ENCODE results near the gene CTTNBP2NL. TPM values are rescaled to one million over a fixed set of nuclear protein-coding genes. Genes with fewer than 3 reads are reported as not detected.

The CTTNBP2NL gene
- total and polyA plus RNA-seq, 10 of the 15 experiments (the other 5 are each of a cell fraction or from before 2014, with no cell fraction given): 2.1 to 11.3 (median 5.6) TPM

DNA sequence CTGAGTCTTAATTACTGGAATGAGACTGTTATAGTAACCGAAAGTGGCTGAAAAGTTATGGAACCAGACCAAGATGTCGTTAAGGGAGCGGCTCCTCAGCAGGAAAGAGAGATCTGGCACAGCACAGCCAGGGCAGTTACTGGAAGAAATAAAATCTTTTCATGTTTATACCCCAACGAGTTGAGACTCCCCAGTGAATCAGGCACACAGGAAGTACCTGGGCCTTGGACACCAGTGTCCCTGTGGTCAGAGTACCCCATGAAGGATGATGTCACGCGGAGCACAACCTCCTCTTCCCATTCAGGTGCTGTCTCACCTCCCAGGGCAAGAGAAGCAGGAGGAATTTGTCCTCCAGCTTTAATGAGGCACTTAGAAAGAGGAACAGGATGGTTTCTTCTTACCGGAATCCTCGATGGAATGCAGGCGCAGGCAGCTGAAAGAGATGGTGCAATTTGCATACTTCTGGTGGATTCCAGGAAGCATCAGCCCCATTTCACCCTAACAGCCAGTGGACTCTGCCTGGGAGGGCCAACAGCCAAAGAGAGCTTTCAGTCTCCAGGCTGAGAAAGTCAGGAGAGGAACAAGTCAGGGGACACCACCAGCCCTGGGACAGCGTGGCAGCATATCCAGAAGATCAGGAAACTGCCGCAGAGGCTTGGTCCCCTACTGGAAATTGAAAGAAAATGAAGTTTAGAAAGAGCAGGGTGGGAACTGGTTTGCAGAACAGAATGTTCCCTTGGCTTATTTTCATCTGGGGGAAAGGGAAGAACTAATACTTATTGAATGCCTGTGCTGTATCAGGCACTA is 35.9 kb upstream of the CTTNBP2NL start (continued):
- TF ChIP-seq, protein P1, sequence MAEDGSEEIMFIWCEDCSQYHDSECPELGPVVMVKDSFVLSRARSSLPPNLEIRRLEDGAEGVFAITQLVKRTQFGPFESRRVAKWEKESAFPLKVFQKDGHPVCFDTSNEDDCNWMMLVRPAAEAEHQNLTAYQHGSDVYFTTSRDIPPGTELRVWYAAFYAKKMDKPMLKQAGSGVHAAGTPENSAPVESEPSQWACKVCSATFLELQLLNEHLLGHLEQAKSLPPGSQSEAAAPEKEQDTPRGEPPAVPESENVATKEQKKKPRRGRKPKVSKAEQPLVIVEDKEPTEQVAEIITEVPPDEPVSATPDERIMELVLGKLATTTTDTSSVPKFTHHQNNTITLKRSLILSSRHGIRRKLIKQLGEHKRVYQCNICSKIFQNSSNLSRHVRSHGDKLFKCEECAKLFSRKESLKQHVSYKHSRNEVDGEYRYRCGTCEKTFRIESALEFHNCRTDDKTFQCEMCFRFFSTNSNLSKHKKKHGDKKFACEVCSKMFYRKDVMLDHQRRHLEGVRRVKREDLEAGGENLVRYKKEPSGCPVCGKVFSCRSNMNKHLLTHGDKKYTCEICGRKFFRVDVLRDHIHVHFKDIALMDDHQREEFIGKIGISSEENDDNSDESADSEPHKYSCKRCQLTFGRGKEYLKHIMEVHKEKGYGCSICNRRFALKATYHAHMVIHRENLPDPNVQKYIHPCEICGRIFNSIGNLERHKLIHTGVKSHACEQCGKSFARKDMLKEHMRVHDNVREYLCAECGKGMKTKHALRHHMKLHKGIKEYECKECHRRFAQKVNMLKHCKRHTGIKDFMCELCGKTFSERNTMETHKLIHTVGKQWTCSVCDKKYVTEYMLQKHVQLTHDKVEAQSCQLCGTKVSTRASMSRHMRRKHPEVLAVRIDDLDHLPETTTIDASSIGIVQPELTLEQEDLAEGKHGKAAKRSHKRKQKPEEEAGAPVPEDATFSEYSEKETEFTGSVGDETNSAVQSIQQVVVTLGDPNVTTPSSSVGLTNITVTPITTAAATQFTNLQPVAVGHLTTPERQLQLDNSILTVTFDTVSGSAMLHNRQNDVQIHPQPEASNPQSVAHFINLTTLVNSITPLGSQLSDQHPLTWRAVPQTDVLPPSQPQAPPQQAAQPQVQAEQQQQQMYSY (CRISPR knock-in tag; IDR thresholded peaks at IDR 0.05): no peak
- TF ChIP-seq HDAC2 (IDR thresholded peaks at IDR 0.05): no peak
- TF ChIP-seq MXI1 (IDR thresholded peaks at IDR 0.05; ENCODE audit: low read depth, low read length): no peak
- TF ChIP-seq RBBP5 (conservative IDR thresholded peaks at IDR 0.05): no peak

DNA sequence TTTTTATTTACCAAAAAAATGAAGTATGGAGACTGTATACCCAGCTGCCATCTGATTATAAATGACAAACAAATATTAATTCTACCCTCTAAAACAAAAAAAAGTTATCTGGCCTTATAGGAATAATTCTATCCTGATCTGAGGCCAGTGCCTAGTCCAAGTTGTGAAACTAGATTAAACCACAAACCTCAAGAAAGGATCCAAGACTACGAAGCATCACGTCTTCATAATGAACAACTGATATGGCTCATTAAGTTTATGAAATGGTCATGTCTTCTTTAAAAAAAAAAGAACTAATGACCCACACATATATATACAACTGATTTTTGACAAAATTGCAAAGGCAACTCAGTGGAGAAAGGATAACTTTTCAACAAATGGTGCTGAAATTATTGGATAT is 32.4 kb upstream of the CTTNBP2NL start:
- in situ Hi-C loops (cut with MboI) (loop anchor here (25.0 kb wide), 1 partner anchor 876 kb away; no protein-coding TSS in a partner anchor), intact Hi-C loops (cut with micrococcal nuclease; ENCODE audit: unreplicated experiment) (no loop called here)
- DNase-seq (ENCODE audit: low read depth, low spot score) (no peak), ATAC-seq (no peak), FAIRE-seq (no peak)
- no TSS peak for BruUV-seq (replicated peaks)
- Histone ChIP-seq H3K9me3 (replicated peaks; ENCODE audit: control insufficient read depth, insufficient read depth, low read length) (no peaks in the 10 kb centered on the region), H3K9ac (ENCODE audit: control insufficient read depth, insufficient read depth, low read length) (no peak overlapping the region), H3K27me3 (replicated peaks in 1 of 2; ENCODE audit: control insufficient read depth in 2 of 2, insufficient read depth in 2 of 2, low read length in 1 of 2) (no peaks in the 10 kb centered on the region), H4K20me1 (ENCODE audit: control insufficient read depth, insufficient read depth) (no peaks in the 10 kb centered on the region), H3K4me3 (no peak overlapping the region), H3K36me3 (ENCODE audit: control insufficient read depth in 2 of 2, insufficient read depth in 2 of 2, low read length in 1 of 2) (no peaks in the 10 kb centered on the region), H3K4me2 (ENCODE audit: control insufficient read depth, insufficient read depth) (no peak overlapping the region), H3K27ac (ENCODE audit: control insufficient read depth, insufficient read depth) (no peak overlapping the region), H3K4me1 (ENCODE audit: control insufficient read depth, insufficient read depth, low read length) (no peaks in the 10 kb centered on the region), H3K79me2 (ENCODE audit: control insufficient read depth, insufficient read depth, low read length) (no peaks in the 10 kb centered on the region), H2AFZ (ENCODE audit: control insufficient read depth, low read depth, low read length) (no peak overlapping the region)
- ChIA-PET RAD21 (ENCODE audit: unreplicated experiment) (no interaction called here), CTCF (interaction anchor here (1.0 to 1.5 kb wide), 2 partner anchors 8 to 10 kb away, joined by 3 to 6 read pairs; no protein-coding TSS in a partner anchor), POLR2A (interaction anchor here (0.5 kb wide), 1 partner anchor 500 kb away, joined by 4 read pairs; no protein-coding TSS in a partner anchor), SMC1A (ENCODE audit: uncharacterized antibody, unreplicated experiment) (no interaction called here)
- TF ChIP-seq SUZ12 (IDR thresholded peaks at IDR 0.05; ENCODE audit: unreplicated experiment): no peak
- no peak for TF ChIP-seq MTA2 (IDR thresholded peaks at IDR 0.05; ENCODE audit: low read depth)
- TF ChIP-seq, protein P2, sequence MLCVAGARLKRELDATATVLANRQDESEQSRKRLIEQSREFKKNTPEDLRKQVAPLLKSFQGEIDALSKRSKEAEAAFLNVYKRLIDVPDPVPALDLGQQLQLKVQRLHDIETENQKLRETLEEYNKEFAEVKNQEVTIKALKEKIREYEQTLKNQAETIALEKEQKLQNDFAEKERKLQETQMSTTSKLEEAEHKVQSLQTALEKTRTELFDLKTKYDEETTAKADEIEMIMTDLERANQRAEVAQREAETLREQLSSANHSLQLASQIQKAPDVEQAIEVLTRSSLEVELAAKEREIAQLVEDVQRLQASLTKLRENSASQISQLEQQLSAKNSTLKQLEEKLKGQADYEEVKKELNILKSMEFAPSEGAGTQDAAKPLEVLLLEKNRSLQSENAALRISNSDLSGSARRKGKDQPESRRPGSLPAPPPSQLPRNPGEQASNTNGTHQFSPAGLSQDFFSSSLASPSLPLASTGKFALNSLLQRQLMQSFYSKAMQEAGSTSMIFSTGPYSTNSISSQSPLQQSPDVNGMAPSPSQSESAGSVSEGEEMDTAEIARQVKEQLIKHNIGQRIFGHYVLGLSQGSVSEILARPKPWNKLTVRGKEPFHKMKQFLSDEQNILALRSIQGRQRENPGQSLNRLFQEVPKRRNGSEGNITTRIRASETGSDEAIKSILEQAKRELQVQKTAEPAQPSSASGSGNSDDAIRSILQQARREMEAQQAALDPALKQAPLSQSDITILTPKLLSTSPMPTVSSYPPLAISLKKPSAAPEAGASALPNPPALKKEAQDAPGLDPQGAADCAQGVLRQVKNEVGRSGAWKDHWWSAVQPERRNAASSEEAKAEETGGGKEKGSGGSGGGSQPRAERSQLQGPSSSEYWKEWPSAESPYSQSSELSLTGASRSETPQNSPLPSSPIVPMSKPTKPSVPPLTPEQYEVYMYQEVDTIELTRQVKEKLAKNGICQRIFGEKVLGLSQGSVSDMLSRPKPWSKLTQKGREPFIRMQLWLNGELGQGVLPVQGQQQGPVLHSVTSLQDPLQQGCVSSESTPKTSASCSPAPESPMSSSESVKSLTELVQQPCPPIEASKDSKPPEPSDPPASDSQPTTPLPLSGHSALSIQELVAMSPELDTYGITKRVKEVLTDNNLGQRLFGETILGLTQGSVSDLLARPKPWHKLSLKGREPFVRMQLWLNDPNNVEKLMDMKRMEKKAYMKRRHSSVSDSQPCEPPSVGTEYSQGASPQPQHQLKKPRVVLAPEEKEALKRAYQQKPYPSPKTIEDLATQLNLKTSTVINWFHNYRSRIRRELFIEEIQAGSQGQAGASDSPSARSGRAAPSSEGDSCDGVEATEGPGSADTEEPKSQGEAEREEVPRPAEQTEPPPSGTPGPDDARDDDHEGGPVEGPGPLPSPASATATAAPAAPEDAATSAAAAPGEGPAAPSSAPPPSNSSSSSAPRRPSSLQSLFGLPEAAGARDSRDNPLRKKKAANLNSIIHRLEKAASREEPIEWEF (IDR thresholded peaks at IDR 0.05; ENCODE audit: insufficient replicate concordance, low read depth, low read length): no peak
- TF ChIP-seq, protein P3, sequence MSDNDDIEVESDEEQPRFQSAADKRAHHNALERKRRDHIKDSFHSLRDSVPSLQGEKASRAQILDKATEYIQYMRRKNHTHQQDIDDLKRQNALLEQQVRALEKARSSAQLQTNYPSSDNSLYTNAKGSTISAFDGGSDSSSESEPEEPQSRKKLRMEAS (IDR thresholded peaks at IDR 0.05; ENCODE audit: low read depth, low read length): no peak
- 2% methylated on average over 2 of the region's 2 CpGs for WGBS (ENCODE audit: insufficient coverage, insufficient replicate concordance, low lambda C conversion rate, missing lambda C conversion rate)
